Left ventricle myocardium inferior (tissue), 1 donor: ENCODE data around the gene KCNQ1. TPM values are rescaled to one million over a fixed set of nuclear protein-coding genes. Genes with fewer than 3 reads are reported as not detected.

Experiments
- DNase-seq: peaks from one replicate; pipeline ENCODE4 v3.0.0-alpha.2; 2020
- H3K27ac ChIP-seq: fragments of 200-600 bp; replicated peaks from 2 replicates; pipeline ENCODE4 v1.8.0; 2021
- H3K27me3 ChIP-seq: fragments of 200-600 bp; 2 replicates; pipeline ENCODE4 v1.8.0; 2021; ENCODE audit warnings: low read depth
- H3K36me3 ChIP-seq: fragments of 200-600 bp; 2 replicates; pipeline ENCODE4 v1.8.0; 2021
- H3K4me1 ChIP-seq: fragments of 200-600 bp; 2 replicates; pipeline ENCODE4 v1.8.0; 2021
- H3K4me3 ChIP-seq: fragments of 200-600 bp; 2 replicates; pipeline ENCODE4 v1.8.0; 2021; ENCODE audit warnings: mild to moderate bottlenecking, moderate library complexity
- H3K9me3 ChIP-seq: fragments of 200-600 bp; replicated peaks from 2 replicates; pipeline ENCODE4 v1.8.0; 2021
- CTCF ChIP-seq: fragments of 200-600 bp; IDR thresholded peaks from 2 replicates; pipeline ENCODE4 v1.8.0; 2021; ENCODE audit warnings: antibody characterized with exemption, mild to moderate bottlenecking, borderline replicate concordance
- intact Hi-C: fragments of 100-400 bp; cut with micrococcal nuclease; formaldehyde crosslinking; loops from one replicate; pipeline ENCODE4 v1.11.0; 2022
- total RNA-seq: library from RNA; stranded (reverse); fragmentation: NEBNext Ultra II Directional; extraction: Animal tissue kit (Norgen Biotek cat#: 25700); gene quantifications from one replicate; pipeline ENCODE4 v1.2.1, GENCODE V29; 2021
- donor health status: DM: no; HTN: yes; CAD: no; lungs with severe emphysema.

Gene KCNQ1
- total RNA-seq, 1 donor from 2014 or later = 41.8 TPM

GRCh38 chr11:2449548-2450320, 4.9 kb downstream of the KCNQ1 start:
- no peak for TF ChIP-seq CTCF
- no peaks in the 10 kb centered on the region for H3K9me3 ChIP-seq
- no peaks in the 10 kb centered on the region for H3K36me3 ChIP-seq
- peaks cover 18% of the 10 kb centered on the region for H3K27me3 ChIP-seq
- peaks cover 54% of the 10 kb centered on the region for H3K4me1 ChIP-seq
- H3K27ac ChIP-seq = peak overlapping the region; percentile 58
- intact Hi-C loops = no loop called here
- H3K4me3 ChIP-seq = no peak overlapping the region
- DNase-seq = no peak

GRCh38 chr11:2450321-2451041, 5.7 kb downstream of the KCNQ1 start:
- no peaks in the 10 kb centered on the region for H3K36me3 ChIP-seq
- peaks cover 18% of the 10 kb centered on the region for H3K27me3 ChIP-seq
- intact Hi-C loops = no loop called here
- TF ChIP-seq CTCF = no peak
- no peak overlapping the region for H3K27ac ChIP-seq
- peaks cover 51% of the 10 kb centered on the region for H3K4me1 ChIP-seq
- H3K9me3 ChIP-seq = no peaks in the 10 kb centered on the region
- no peak for DNase-seq
- H3K4me3 ChIP-seq = no peak overlapping the region

GRCh38 chr11:2451336-2451735, 6.5 kb downstream of the KCNQ1 start:
- peaks cover 43% of the 10 kb centered on the region for H3K4me1 ChIP-seq
- no peak overlapping the region for H3K4me3 ChIP-seq
- H3K27ac ChIP-seq = no peak overlapping the region
- peaks cover 13% of the 10 kb centered on the region for H3K27me3 ChIP-seq
- DNase-seq = no peak
- intact Hi-C loops = no loop called here
- H3K9me3 ChIP-seq = no peaks in the 10 kb centered on the region
- H3K36me3 ChIP-seq = no peaks in the 10 kb centered on the region
- no peak for TF ChIP-seq CTCF

GRCh38 chr11:2451916-2452315, 7.1 kb downstream of the KCNQ1 start:
- no peaks in the 10 kb centered on the region for H3K36me3 ChIP-seq
- no peak for TF ChIP-seq CTCF
- no peak for DNase-seq
- H3K27me3 ChIP-seq = peaks cover 8% of the 10 kb centered on the region
- no peak overlapping the region for H3K27ac ChIP-seq
- no peak overlapping the region for H3K4me3 ChIP-seq
- no peaks in the 10 kb centered on the region for H3K9me3 ChIP-seq
- intact Hi-C loops = no loop called here
- peaks cover 37% of the 10 kb centered on the region for H3K4me1 ChIP-seq

GRCh38 chr11:2452321-2453012, 7.7 kb downstream of the KCNQ1 start:
- H3K4me3 ChIP-seq = no peak overlapping the region
- no peak for TF ChIP-seq CTCF
- intact Hi-C loops = no loop called here
- no peak overlapping the region for H3K27ac ChIP-seq
- no peaks in the 10 kb centered on the region for H3K9me3 ChIP-seq
- peaks cover 8% of the 10 kb centered on the region for H3K27me3 ChIP-seq
- DNase-seq = no peak
- H3K4me1 ChIP-seq = peaks cover 32% of the 10 kb centered on the region
- no peaks in the 10 kb centered on the region for H3K36me3 ChIP-seq
